HG03565 (cell line): ENCODE data around the gene ZNF785.
"Not testable (repeated sequence)": the region's sequence is repeated elsewhere in the genome, so short reads cannot be mapped to it uniquely, and the experiment has no call there.

Experiments used
- ATAC-seq: cut with Tn5 transposase; IDR thresholded peaks from one replicate; pipeline ENCODE4 v1.9.1; 2021; ENCODE audit warnings: mild to moderate bottlenecking, moderate library complexity; ENCODE audit not compliant: unreplicated experiment

The ZNF785 gene

GRCh38 chr16:30585400-30586191 lies at the start of gene ZNF785:
TSS of gene ZNF785 (minus strand) at chr16:30585697. CDS start at chr16:30585611, 86 bp downstream.
- ATAC-seq, result peak; percentile 88

GRCh38 chr16:30633526-30633925 lies 48.0 kb upstream of the ZNF785 start:
- no peak for ATAC-seq

GRCh38 chr16:30632454-30632853 lies 47.0 kb upstream of the ZNF785 start:
- ATAC-seq, result not testable (repeated sequence)

- no peak for ATAC-seq
Observed at GRCh38 chr16:30628628-30629540, 43.4 kb upstream of the ZNF785 start.

- no peak for ATAC-seq
Observed at GRCh38 chr16:30626236-30626635, 40.7 kb upstream of the ZNF785 start.

- ATAC-seq, result no peak
Observed at GRCh38 chr16:30623536-30624283, 38.2 kb upstream of the ZNF785 start.

- ATAC-seq, result no peak
Observed at GRCh38 chr16:30622455-30623032, 37.0 kb upstream of the ZNF785 start.

- ATAC-seq, result no peak
Observed at GRCh38 chr16:30621765-30622164, 36.3 kb upstream of the ZNF785 start.

GRCh38 chr16:30620169-30620568 lies 34.7 kb upstream of the ZNF785 start:
- ATAC-seq, result no peak

GRCh38 chr16:30619638-30620037 lies 34.1 kb upstream of the ZNF785 start:
- no peak for ATAC-seq

GRCh38 chr16:30619202-30619601 lies 33.7 kb upstream of the ZNF785 start:
- no peak for ATAC-seq

GRCh38 chr16:30615358-30616091 lies 30.0 kb upstream of the ZNF785 start:
- no peak for ATAC-seq

GRCh38 chr16:30609926-30610839 lies 24.7 kb upstream of the ZNF785 start, which contains the start of gene ZNF689:
TSS of gene ZNF689 (minus strand) at chr16:30610389. CDS start at chr16:30610041, 348 bp downstream.
- peak; percentile 76 for ATAC-seq

- no peak for ATAC-seq
Observed at GRCh38 chr16:30609002-30609925, 23.8 kb upstream of the ZNF785 start.

GRCh38 chr16:30606004-30606403 lies 20.5 kb upstream of the ZNF785 start:
- no peak for ATAC-seq

GRCh38 chr16:30605158-30605557 lies 19.7 kb upstream of the ZNF785 start:
- no peak for ATAC-seq

GRCh38 chr16:30604316-30604947 lies 18.9 kb upstream of the ZNF785 start:
- no peak for ATAC-seq
